ENCODE results near the gene CCL22.
"Not testable (repeated sequence)": the region's sequence is repeated elsewhere in the genome, so short reads cannot be mapped to it uniquely, and the experiment has no call there.

The CCL22 gene

DNA sequence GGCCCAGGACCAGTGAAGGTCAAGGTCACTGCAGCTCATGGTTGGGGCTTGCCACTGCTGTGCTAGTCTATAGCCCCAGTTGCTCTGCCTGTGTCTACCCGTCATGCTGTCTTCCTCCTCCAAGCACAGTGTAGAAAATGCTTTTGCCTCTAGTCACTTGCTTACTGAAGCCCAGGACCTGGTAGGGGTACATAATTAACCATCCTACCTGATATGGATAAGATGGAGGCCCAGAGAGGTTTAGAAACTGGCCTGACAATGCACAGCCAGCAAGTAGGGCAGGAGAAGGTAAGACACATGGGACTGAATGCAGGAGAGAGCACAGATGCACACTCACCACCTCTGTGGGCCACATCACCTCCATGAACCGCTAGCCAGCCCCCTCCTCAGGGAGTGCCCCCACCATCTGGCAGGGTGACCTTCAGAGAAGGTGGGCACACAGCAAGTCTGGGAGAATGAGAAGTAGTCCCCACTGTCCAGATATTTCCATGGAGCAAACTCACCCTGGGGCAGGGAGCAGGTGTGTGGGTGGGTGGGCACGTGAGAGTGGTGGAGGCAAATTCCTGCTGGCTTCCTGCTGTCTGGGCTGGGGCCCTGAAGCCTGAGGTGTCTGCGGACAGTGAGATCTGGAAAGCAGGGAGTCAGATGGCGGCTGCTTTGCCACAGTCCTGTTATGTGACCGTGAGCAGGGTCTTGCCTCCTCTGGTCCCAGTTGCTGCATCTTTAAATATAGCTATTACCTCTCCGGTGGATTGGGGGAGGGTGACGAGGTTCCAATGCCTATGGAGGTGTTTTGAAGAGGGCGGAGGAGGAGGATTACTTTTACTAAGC lies 14.7 kb downstream of the CCL22 start:
- Histone ChIP-seq H3K27me3 (ENCODE audit: insufficient read depth, poor library complexity, severe bottlenecking) (peaks cover 6% of the 10 kb centered on the region), H3K4me3 (replicated peaks; ENCODE audit: insufficient read depth, low read length) (no peak overlapping the region), H3K27ac (replicated peaks) (no peak overlapping the region)
- TF ChIP-seq SPI1 (IDR thresholded peaks at IDR 0.05; ENCODE audit: borderline replicate concordance, low read depth) (no peak), POLR2AphosphoS5 (IDR thresholded peaks at IDR 0.05; ENCODE audit: low read depth) (no peak), GABPA (IDR thresholded peaks at IDR 0.05; ENCODE audit: low read depth) (no peak)
- TF ChIP-seq, protein P1, sequence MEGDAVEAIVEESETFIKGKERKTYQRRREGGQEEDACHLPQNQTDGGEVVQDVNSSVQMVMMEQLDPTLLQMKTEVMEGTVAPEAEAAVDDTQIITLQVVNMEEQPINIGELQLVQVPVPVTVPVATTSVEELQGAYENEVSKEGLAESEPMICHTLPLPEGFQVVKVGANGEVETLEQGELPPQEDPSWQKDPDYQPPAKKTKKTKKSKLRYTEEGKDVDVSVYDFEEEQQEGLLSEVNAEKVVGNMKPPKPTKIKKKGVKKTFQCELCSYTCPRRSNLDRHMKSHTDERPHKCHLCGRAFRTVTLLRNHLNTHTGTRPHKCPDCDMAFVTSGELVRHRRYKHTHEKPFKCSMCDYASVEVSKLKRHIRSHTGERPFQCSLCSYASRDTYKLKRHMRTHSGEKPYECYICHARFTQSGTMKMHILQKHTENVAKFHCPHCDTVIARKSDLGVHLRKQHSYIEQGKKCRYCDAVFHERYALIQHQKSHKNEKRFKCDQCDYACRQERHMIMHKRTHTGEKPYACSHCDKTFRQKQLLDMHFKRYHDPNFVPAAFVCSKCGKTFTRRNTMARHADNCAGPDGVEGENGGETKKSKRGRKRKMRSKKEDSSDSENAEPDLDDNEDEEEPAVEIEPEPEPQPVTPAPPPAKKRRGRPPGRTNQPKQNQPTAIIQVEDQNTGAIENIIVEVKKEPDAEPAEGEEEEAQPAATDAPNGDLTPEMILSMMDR (IDR thresholded peaks at IDR 0.05; ENCODE audit: insufficient read depth, low read length): no peak
- TF ChIP-seq, protein P2, sequence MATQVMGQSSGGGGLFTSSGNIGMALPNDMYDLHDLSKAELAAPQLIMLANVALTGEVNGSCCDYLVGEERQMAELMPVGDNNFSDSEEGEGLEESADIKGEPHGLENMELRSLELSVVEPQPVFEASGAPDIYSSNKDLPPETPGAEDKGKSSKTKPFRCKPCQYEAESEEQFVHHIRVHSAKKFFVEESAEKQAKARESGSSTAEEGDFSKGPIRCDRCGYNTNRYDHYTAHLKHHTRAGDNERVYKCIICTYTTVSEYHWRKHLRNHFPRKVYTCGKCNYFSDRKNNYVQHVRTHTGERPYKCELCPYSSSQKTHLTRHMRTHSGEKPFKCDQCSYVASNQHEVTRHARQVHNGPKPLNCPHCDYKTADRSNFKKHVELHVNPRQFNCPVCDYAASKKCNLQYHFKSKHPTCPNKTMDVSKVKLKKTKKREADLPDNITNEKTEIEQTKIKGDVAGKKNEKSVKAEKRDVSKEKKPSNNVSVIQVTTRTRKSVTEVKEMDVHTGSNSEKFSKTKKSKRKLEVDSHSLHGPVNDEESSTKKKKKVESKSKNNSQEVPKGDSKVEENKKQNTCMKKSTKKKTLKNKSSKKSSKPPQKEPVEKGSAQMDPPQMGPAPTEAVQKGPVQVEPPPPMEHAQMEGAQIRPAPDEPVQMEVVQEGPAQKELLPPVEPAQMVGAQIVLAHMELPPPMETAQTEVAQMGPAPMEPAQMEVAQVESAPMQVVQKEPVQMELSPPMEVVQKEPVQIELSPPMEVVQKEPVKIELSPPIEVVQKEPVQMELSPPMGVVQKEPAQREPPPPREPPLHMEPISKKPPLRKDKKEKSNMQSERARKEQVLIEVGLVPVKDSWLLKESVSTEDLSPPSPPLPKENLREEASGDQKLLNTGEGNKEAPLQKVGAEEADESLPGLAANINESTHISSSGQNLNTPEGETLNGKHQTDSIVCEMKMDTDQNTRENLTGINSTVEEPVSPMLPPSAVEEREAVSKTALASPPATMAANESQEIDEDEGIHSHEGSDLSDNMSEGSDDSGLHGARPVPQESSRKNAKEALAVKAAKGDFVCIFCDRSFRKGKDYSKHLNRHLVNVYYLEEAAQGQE (IDR thresholded peaks at IDR 0.05; ENCODE audit: insufficient replicate concordance, low read depth): no peak
- DNase-seq (ENCODE audit: low read depth in 1 of 2, low spot score in 1 of 2): no peak

DNA sequence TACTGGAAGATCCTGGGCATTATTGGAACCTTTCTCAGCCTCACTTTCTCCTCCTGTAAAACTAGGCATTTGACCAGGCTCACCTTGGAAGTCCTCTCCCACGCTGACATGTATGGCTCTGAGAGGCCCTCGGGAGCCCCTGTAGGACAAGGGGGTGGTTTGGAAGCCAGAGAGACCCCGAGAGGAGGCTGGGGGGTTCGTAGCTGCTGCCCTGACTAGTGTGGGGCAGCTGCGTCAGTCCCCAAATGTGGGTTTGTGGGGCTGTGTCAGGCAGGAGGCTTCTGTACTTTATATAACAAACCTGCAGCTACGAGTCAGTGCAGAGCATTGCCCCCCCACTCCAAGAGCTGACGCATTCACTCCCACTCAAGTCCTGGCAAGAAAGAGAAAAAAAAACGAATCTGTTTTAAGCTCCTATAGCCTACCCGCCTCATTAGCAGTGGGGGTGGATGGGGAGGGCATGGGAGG lies 15.5 kb downstream of the CCL22 start:
- Histone ChIP-seq H3K27ac (replicated peaks) (no peak overlapping the region), H3K27me3 (ENCODE audit: insufficient read depth, poor library complexity, severe bottlenecking) (peaks cover 6% of the 10 kb centered on the region), H3K4me3 (replicated peaks; ENCODE audit: insufficient read depth, low read length) (no peak overlapping the region)
- no peak for DNase-seq (ENCODE audit: low read depth in 1 of 2, low spot score in 1 of 2)
- TF ChIP-seq, protein P2 (IDR thresholded peaks at IDR 0.05; ENCODE audit: insufficient replicate concordance, low read depth): no peak
- no peak for TF ChIP-seq POLR2AphosphoS5 (IDR thresholded peaks at IDR 0.05; ENCODE audit: low read depth)
- TF ChIP-seq SPI1 (IDR thresholded peaks at IDR 0.05; ENCODE audit: borderline replicate concordance, low read depth): no peak
- TF ChIP-seq, protein P1 (IDR thresholded peaks at IDR 0.05; ENCODE audit: insufficient read depth, low read length): no peak
- no peak for TF ChIP-seq GABPA (IDR thresholded peaks at IDR 0.05; ENCODE audit: low read depth)

DNA sequence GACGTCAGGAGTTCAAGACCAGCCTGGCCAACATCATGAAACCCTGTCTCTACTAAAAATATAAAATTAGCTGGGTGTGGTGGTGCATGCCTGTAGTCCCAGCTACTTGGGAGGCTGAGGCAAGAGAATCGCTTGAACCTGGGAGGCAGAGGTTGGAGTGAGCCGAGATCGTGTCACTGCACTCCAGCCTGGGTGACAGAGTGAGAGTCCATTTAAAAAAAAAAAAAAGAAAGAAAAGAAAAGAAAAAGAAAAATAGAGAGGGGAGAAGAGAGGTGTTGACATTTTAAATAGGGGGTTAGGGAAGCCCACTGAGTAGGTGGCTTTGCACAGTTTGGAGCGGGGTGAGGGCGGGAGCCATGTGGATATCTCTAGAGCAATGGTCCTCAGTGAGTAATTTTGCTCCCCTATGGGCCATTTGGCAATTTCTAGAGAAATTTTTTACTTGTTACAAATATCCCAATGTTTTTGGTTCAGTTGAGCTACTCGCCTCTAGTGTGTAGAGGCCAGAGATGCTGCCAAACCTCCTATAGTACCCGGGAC lies 16.4 kb downstream of the CCL22 start:
- not testable (repeated sequence) for H3K27me3 ChIP-seq (ENCODE audit: insufficient read depth, poor library complexity, severe bottlenecking); H3K4me3 ChIP-seq (replicated peaks; ENCODE audit: insufficient read depth, low read length); H3K27ac ChIP-seq (replicated peaks); DNase-seq (ENCODE audit: low read depth in 1 of 2, low spot score in 1 of 2)

DNA sequence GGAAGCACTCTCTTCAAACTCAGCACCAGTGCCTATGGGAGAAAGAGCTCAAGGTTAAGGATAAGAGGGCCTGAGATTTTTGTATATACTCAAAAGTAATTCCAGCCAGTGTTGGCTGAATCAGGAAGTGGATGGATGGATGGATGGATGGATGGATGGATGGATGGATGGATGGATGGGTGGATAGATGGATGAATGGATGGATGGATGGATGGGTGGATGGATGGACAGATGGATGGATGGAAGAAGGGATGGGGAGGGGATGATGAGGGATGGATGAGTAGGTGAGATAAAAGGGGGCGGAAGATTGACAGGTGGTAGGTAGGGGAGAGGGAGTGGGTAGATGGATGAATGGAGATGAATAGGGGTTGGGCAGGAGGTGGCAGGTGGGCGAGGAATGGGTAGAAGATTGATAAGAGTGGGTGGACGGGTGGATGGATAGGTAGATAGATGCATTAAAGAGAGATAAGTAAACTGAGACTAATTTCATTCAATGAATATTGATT lies 17.8 kb downstream of the CCL22 start:
- Histone ChIP-seq H3K27ac (replicated peaks) (no peak overlapping the region), H3K27me3 (ENCODE audit: insufficient read depth, poor library complexity, severe bottlenecking) (peaks cover 6% of the 10 kb centered on the region), H3K4me3 (replicated peaks; ENCODE audit: insufficient read depth, low read length) (no peak overlapping the region)
- no peak for DNase-seq (ENCODE audit: low read depth in 1 of 2, low spot score in 1 of 2)
- no peak for TF ChIP-seq POLR2AphosphoS5 (IDR thresholded peaks at IDR 0.05; ENCODE audit: low read depth)
- TF ChIP-seq SPI1 (IDR thresholded peaks at IDR 0.05; ENCODE audit: borderline replicate concordance, low read depth): no peak
- no peak for TF ChIP-seq GABPA (IDR thresholded peaks at IDR 0.05; ENCODE audit: low read depth)
